Loucy (cell line): Measurements from ENCODE around the gene TAF7L.

Experiments
- H2AFZ ChIP-seq: fragments of 200-600 bp; sonication (generic); 2 replicates; pipeline ENCODE4 v1.6.0; 2016; ENCODE audit warnings: antibody characterized with exemption, mild to moderate bottlenecking, low read length, moderate library complexity
- H3F3A ChIP-seq: fragments of 200-600 bp; 2 replicates; pipeline ENCODE4 v1.6.0; 2016; ENCODE audit warnings: antibody characterized with exemption, low read depth, mild to moderate bottlenecking
- H3K27me3 ChIP-seq: fragments of 200-600 bp; sonication (generic); 2 replicates; pipeline ENCODE4 v1.6.1; 2014; ENCODE audit warnings: low read length, mild to moderate bottlenecking; ENCODE audit not compliant: insufficient read depth, poor library complexity, severe bottlenecking
- H3K36me3 ChIP-seq: fragments of 200-600 bp; sonication (generic); 2 replicates; pipeline ENCODE4 v1.6.1; 2016; ENCODE audit warnings: low read length; ENCODE audit not compliant: insufficient read depth
- H3K4me1 ChIP-seq: fragments of 200-600 bp; sonication (generic); 2 replicates; pipeline ENCODE4 v1.5.1; 2014; ENCODE audit warnings: low read length, mild to moderate bottlenecking; ENCODE audit not compliant: insufficient read depth, poor library complexity, severe bottlenecking
- H3K4me2 ChIP-seq: fragments of 200-600 bp; sonication (generic); 2 replicates; pipeline ENCODE4 v1.6.0; 2014; ENCODE audit warnings: antibody characterized with exemption, low read length, low read depth, mild to moderate bottlenecking; ENCODE audit not compliant: poor library complexity, severe bottlenecking
- H3K4me3 ChIP-seq: fragments of 200-600 bp; sonication (generic); 2 replicates; pipeline ENCODE4 v1.5.1; 2014; ENCODE audit warnings: low read length, mild to moderate bottlenecking, mixed read lengths; ENCODE audit not compliant: poor library complexity, severe bottlenecking
- H3K79me2 ChIP-seq: fragments of 200-600 bp; sonication (generic); 2 replicates; pipeline ENCODE4 v1.6.1; 2014; ENCODE audit warnings: low read length; ENCODE audit not compliant: insufficient read depth
- H3K9ac ChIP-seq: fragments of 200-600 bp; sonication (generic); 2 replicates; pipeline ENCODE4 v1.6.0; 2014; ENCODE audit warnings: mild to moderate bottlenecking, low read depth, low read length, moderate library complexity; ENCODE audit not compliant: poor library complexity, severe bottlenecking
- H3K9me2 ChIP-seq: fragments of 200-600 bp; sonication (generic); replicated peaks from 2 replicates; pipeline ENCODE4 v1.6.1; 2016; ENCODE audit warnings: low read depth, low read length, mixed read lengths
- H3K9me3 ChIP-seq: fragments of 200-600 bp; sonication (generic); 2 replicates; pipeline ENCODE4 v1.6.1; 2014; ENCODE audit warnings: mild to moderate bottlenecking, antibody characterized with exemption, low read length, low read depth; ENCODE audit not compliant: insufficient read depth
- H4K20me1 ChIP-seq: fragments of 200-600 bp; sonication (generic); 2 replicates; pipeline ENCODE4 v1.6.0; 2014; ENCODE audit warnings: antibody characterized with exemption, low read length, mild to moderate bottlenecking; ENCODE audit not compliant: insufficient read depth, poor library complexity, severe bottlenecking
- EZH2phosphoT487 ChIP-seq: fragments of 200-600 bp; IDR thresholded peaks from 2 replicates; pipeline ENCODE4 v1.6.1; 2018; ENCODE audit warnings: antibody characterized with exemption, mild to moderate bottlenecking, moderate library complexity, borderline replicate concordance
- TF ChIP-seq, protein P1 (sequence below): fragments of 200-600 bp; sonication (generic); conservative IDR thresholded peaks from 2 replicates; pipeline ENCODE4 v1.5.1; 2014; ENCODE audit warnings: mild to moderate bottlenecking, antibody characterized with exemption, low read length

TAF7L gene

DNA sequence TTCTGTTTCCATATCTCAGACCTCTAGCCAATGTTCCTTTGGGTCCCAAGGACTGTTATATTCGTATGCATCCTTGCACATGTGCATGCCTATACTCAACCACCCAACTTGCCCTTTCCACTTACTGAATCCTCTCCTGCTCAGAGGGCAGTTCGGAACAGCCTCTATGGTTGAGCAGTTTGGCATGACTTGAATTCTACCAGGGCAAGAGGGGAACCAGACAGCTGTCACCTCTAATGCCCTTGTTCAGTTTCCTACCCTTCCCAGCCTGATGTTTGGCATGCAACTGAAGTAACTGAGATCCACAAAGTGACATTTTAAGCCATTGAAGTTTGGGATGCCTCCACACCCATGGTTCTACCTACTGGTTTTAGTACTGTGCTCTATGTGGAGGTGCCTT is 54.1 kb downstream of the TAF7L start:
- no peak overlapping the region for H3K4me3 ChIP-seq
- no peak overlapping the region for H3K4me2 ChIP-seq
- H4K20me1 ChIP-seq = no peaks in the 10 kb centered on the region
- no peaks in the 10 kb centered on the region for H3K79me2 ChIP-seq
- no peaks in the 10 kb centered on the region for H3K36me3 ChIP-seq
- H3K9me3 ChIP-seq = no peaks in the 10 kb centered on the region
- no peaks in the 10 kb centered on the region for H3F3A ChIP-seq
- H2AFZ ChIP-seq = no peak overlapping the region
- H3K9me2 ChIP-seq = no peaks in the 10 kb centered on the region
- no peaks in the 10 kb centered on the region for H3K4me1 ChIP-seq
- H3K9ac ChIP-seq = no peak overlapping the region
- H3K27me3 ChIP-seq = no peaks in the 10 kb centered on the region
- no peak for TF ChIP-seq EZH2phosphoT487
- TF ChIP-seq, protein P1, sequence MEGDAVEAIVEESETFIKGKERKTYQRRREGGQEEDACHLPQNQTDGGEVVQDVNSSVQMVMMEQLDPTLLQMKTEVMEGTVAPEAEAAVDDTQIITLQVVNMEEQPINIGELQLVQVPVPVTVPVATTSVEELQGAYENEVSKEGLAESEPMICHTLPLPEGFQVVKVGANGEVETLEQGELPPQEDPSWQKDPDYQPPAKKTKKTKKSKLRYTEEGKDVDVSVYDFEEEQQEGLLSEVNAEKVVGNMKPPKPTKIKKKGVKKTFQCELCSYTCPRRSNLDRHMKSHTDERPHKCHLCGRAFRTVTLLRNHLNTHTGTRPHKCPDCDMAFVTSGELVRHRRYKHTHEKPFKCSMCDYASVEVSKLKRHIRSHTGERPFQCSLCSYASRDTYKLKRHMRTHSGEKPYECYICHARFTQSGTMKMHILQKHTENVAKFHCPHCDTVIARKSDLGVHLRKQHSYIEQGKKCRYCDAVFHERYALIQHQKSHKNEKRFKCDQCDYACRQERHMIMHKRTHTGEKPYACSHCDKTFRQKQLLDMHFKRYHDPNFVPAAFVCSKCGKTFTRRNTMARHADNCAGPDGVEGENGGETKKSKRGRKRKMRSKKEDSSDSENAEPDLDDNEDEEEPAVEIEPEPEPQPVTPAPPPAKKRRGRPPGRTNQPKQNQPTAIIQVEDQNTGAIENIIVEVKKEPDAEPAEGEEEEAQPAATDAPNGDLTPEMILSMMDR = no peak

- no peaks in the 10 kb centered on the region for H3F3A ChIP-seq
- H3K4me3 ChIP-seq = no peak overlapping the region
- H3K9ac ChIP-seq = no peak overlapping the region
- no peaks in the 10 kb centered on the region for H3K79me2 ChIP-seq
- H3K27me3 ChIP-seq = no peaks in the 10 kb centered on the region
- H3K9me3 ChIP-seq = no peaks in the 10 kb centered on the region
- no peaks in the 10 kb centered on the region for H3K9me2 ChIP-seq
- H3K4me1 ChIP-seq = no peaks in the 10 kb centered on the region
- no peaks in the 10 kb centered on the region for H4K20me1 ChIP-seq
- TF ChIP-seq, protein P1 = no peak
- TF ChIP-seq EZH2phosphoT487 = no peak
- no peaks in the 10 kb centered on the region for H3K36me3 ChIP-seq
- H3K4me2 ChIP-seq = no peak overlapping the region
- no peak overlapping the region for H2AFZ ChIP-seq
Measured at GRCh38 chrX:101232316-101232715, 58.8 kb downstream of the TAF7L start.

- H3K4me3 ChIP-seq = no peak overlapping the region
- no peak overlapping the region for H3K4me2 ChIP-seq
- H2AFZ ChIP-seq = no peak overlapping the region
- H3K9ac ChIP-seq = no peak overlapping the region
- H4K20me1 ChIP-seq = no peaks in the 10 kb centered on the region
- no peaks in the 10 kb centered on the region for H3F3A ChIP-seq
- H3K79me2 ChIP-seq = no peaks in the 10 kb centered on the region
- no peaks in the 10 kb centered on the region for H3K9me3 ChIP-seq
- TF ChIP-seq EZH2phosphoT487 = no peak
- TF ChIP-seq, protein P1 = no peak
- no peaks in the 10 kb centered on the region for H3K27me3 ChIP-seq
- H3K4me1 ChIP-seq = no peaks in the 10 kb centered on the region
- no peaks in the 10 kb centered on the region for H3K36me3 ChIP-seq
- H3K9me2 ChIP-seq = no peaks in the 10 kb centered on the region
Measured at GRCh38 chrX:101231080-101231479, 60.1 kb downstream of the TAF7L start.
